Measurements from ENCODE around the gene GPR132. TPM values are rescaled to one million over a fixed set of nuclear protein-coding genes. Genes with fewer than 3 reads are reported as not detected.

Gene GPR132
- polyA plus RNA-seq, 1 donor from 2014 or later: not detected

DNA sequence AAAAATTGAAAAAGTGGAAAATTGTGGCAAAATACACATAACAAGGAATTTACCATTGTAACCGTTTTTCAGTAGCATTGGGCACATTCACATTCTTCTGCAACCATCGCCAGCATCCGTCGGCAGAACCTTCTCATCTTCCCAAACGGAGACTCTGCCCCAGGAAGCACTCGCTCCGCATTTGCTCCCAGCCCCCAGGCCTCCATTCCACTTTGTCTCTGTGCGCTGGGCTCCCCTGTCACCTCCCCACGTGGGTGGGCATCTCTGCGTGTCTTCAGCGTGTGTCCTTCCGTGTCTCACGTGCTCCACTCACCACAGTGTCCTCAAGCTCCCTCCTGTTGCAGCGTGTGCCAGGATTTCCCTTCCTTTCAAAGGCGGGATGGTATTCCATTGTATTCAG, 9.9 kb downstream of the GPR132 start:
- no peaks in the 10 kb centered on the region for H3K9me2 ChIP-seq (ENCODE audit: insufficient read depth, low read length)
- no peak overlapping the region for H3K27ac ChIP-seq (ENCODE audit: low read length)
- no peak overlapping the region for H2AFZ ChIP-seq (ENCODE audit: low read depth, low read length)
- no peaks in the 10 kb centered on the region for H4K20me1 ChIP-seq (ENCODE audit: insufficient read depth)
- no peaks in the 10 kb centered on the region for H3F3A ChIP-seq (ENCODE audit: insufficient read depth, low read length, poor library complexity, severe bottlenecking)
- no peaks in the 10 kb centered on the region for H3K9me3 ChIP-seq (ENCODE audit: low read length)
- no peak for TF ChIP-seq SMC3 (conservative IDR thresholded peaks at IDR 0.05; ENCODE audit: poor library complexity)
- no peak for TF ChIP-seq RAD21 (conservative IDR thresholded peaks at IDR 0.05)
- TF ChIP-seq MXI1 (conservative IDR thresholded peaks at IDR 0.05; ENCODE audit: poor library complexity, severe bottlenecking): no peak
- TF ChIP-seq, protein P1, sequence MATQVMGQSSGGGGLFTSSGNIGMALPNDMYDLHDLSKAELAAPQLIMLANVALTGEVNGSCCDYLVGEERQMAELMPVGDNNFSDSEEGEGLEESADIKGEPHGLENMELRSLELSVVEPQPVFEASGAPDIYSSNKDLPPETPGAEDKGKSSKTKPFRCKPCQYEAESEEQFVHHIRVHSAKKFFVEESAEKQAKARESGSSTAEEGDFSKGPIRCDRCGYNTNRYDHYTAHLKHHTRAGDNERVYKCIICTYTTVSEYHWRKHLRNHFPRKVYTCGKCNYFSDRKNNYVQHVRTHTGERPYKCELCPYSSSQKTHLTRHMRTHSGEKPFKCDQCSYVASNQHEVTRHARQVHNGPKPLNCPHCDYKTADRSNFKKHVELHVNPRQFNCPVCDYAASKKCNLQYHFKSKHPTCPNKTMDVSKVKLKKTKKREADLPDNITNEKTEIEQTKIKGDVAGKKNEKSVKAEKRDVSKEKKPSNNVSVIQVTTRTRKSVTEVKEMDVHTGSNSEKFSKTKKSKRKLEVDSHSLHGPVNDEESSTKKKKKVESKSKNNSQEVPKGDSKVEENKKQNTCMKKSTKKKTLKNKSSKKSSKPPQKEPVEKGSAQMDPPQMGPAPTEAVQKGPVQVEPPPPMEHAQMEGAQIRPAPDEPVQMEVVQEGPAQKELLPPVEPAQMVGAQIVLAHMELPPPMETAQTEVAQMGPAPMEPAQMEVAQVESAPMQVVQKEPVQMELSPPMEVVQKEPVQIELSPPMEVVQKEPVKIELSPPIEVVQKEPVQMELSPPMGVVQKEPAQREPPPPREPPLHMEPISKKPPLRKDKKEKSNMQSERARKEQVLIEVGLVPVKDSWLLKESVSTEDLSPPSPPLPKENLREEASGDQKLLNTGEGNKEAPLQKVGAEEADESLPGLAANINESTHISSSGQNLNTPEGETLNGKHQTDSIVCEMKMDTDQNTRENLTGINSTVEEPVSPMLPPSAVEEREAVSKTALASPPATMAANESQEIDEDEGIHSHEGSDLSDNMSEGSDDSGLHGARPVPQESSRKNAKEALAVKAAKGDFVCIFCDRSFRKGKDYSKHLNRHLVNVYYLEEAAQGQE (IDR thresholded peaks at IDR 0.05; ENCODE audit: borderline replicate concordance): no peak
- TF ChIP-seq, protein P2, sequence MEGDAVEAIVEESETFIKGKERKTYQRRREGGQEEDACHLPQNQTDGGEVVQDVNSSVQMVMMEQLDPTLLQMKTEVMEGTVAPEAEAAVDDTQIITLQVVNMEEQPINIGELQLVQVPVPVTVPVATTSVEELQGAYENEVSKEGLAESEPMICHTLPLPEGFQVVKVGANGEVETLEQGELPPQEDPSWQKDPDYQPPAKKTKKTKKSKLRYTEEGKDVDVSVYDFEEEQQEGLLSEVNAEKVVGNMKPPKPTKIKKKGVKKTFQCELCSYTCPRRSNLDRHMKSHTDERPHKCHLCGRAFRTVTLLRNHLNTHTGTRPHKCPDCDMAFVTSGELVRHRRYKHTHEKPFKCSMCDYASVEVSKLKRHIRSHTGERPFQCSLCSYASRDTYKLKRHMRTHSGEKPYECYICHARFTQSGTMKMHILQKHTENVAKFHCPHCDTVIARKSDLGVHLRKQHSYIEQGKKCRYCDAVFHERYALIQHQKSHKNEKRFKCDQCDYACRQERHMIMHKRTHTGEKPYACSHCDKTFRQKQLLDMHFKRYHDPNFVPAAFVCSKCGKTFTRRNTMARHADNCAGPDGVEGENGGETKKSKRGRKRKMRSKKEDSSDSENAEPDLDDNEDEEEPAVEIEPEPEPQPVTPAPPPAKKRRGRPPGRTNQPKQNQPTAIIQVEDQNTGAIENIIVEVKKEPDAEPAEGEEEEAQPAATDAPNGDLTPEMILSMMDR (IDR thresholded peaks at IDR 0.05; ENCODE audit: poor library complexity, severe bottlenecking): no peak
- TF ChIP-seq POLR2AphosphoS5 (IDR thresholded peaks at IDR 0.05): no peak
- no peak for TF ChIP-seq EZH2 (IDR thresholded peaks at IDR 0.05; ENCODE audit: borderline replicate concordance, insufficient read depth, low read length, poor library complexity, severe bottlenecking)
- TF ChIP-seq TAF1 (IDR thresholded peaks at IDR 0.05; ENCODE audit: low read depth): no peak
- TF ChIP-seq EP300 (conservative IDR thresholded peaks at IDR 0.05; ENCODE audit: poor library complexity, severe bottlenecking): no peak
- H3K4me2 ChIP-seq (ENCODE audit: low read length): no peak overlapping the region
- H3K27me3 ChIP-seq (ENCODE audit: insufficient read depth, low read depth, low read length): no peaks in the 10 kb centered on the region
- no peak overlapping the region for H3K9ac ChIP-seq (ENCODE audit: low read length)
- H3K79me2 ChIP-seq (replicated peaks; ENCODE audit: insufficient read depth, low read length): no peaks in the 10 kb centered on the region
- no peaks in the 10 kb centered on the region for H3K36me3 ChIP-seq (ENCODE audit: insufficient read depth, low read length)
- H3K4me3 ChIP-seq (ENCODE audit: low read length): no peak overlapping the region

DNA sequence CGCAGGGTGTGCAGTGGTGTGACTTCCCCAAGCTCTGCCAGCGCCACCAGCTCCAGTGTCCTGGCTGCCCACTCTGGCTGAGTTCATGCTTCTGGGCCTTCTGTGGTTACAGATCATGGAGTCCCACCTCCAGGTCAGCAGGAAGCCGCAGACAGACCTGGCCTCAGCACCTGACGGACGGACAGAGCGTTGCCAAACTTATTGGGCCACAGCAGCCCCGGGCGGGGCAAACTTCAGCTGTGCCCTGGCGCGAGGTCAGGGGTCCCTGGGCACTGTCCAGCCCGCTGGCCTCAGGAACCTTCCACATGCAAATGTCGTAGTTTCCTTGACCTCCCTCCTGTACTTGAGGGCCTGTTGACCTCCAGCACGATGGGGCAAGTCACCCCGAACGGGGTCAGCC, 11.2 kb downstream of the GPR132 start:
- H3K9me2 ChIP-seq (ENCODE audit: insufficient read depth, low read length): no peaks in the 10 kb centered on the region
- no peak overlapping the region for H3K4me3 ChIP-seq (ENCODE audit: low read length)
- no peaks in the 10 kb centered on the region for H3K27me3 ChIP-seq (ENCODE audit: insufficient read depth, low read depth, low read length)
- no peaks in the 10 kb centered on the region for H3F3A ChIP-seq (ENCODE audit: insufficient read depth, low read length, poor library complexity, severe bottlenecking)
- TF ChIP-seq EP300 (conservative IDR thresholded peaks at IDR 0.05; ENCODE audit: poor library complexity, severe bottlenecking) (no peak), SMC3 (conservative IDR thresholded peaks at IDR 0.05; ENCODE audit: poor library complexity) (no peak), EZH2 (IDR thresholded peaks at IDR 0.05; ENCODE audit: borderline replicate concordance, insufficient read depth, low read length, poor library complexity, severe bottlenecking) (no peak), MXI1 (conservative IDR thresholded peaks at IDR 0.05; ENCODE audit: poor library complexity, severe bottlenecking) (no peak), RAD21 (conservative IDR thresholded peaks at IDR 0.05) (no peak), TAF1 (IDR thresholded peaks at IDR 0.05; ENCODE audit: low read depth) (no peak), POLR2AphosphoS5 (IDR thresholded peaks at IDR 0.05) (no peak)
- TF ChIP-seq, protein P2 (IDR thresholded peaks at IDR 0.05; ENCODE audit: poor library complexity, severe bottlenecking): no peak
- TF ChIP-seq, protein P1 (IDR thresholded peaks at IDR 0.05; ENCODE audit: borderline replicate concordance): no peak
- H2AFZ ChIP-seq (ENCODE audit: low read depth, low read length): no peak overlapping the region
- H4K20me1 ChIP-seq (ENCODE audit: insufficient read depth): no peaks in the 10 kb centered on the region
- H3K36me3 ChIP-seq (ENCODE audit: insufficient read depth, low read length): no peaks in the 10 kb centered on the region
- H3K4me2 ChIP-seq (ENCODE audit: low read length): no peak overlapping the region
- no peaks in the 10 kb centered on the region for H3K79me2 ChIP-seq (replicated peaks; ENCODE audit: insufficient read depth, low read length)
- H3K9me3 ChIP-seq (ENCODE audit: low read length): no peaks in the 10 kb centered on the region
- H3K9ac ChIP-seq (ENCODE audit: low read length): no peak overlapping the region
- H3K27ac ChIP-seq (ENCODE audit: low read length): no peak overlapping the region
